Epithelial cell of proximal tubule (primary cell): ENCODE results near the gene GNAI2. TPM values are rescaled to one million over a fixed set of nuclear protein-coding genes. Genes with fewer than 3 reads are reported as not detected.

ENCODE experiments used
- DNase-seq: peaks from one replicate; pipeline ENCODE4 v3.0.0-alpha.2; 2011; ENCODE audit warnings: low read depth
- H3K4me3 ChIP-seq: 2 replicates; pipeline ENCODE4 v1.5.1; 2011; ENCODE audit warnings: low read depth, mild to moderate bottlenecking, low read length
- total RNA-seq: library from RNA; depleted of rRNA; stranded (reverse); fragments of >200 nt; gene quantifications from 2 replicates; pipeline ENCODE4 v1.2.3, GENCODE V29; 2015
- TF ChIP-seq, protein P1 (sequence below): conservative IDR thresholded peaks from 2 replicates; pipeline ENCODE4 v1.5.1; 2012; ENCODE audit warnings: low read depth, mild to moderate bottlenecking, low read length

The GNAI2 gene
- total RNA-seq, 1 donor from 2014 or later, result 264 TPM

GRCh38 chr3:50192689-50193141 is 43.3 kb upstream of the GNAI2 start:
- no peak for DNase-seq
- TF ChIP-seq, protein P1, sequence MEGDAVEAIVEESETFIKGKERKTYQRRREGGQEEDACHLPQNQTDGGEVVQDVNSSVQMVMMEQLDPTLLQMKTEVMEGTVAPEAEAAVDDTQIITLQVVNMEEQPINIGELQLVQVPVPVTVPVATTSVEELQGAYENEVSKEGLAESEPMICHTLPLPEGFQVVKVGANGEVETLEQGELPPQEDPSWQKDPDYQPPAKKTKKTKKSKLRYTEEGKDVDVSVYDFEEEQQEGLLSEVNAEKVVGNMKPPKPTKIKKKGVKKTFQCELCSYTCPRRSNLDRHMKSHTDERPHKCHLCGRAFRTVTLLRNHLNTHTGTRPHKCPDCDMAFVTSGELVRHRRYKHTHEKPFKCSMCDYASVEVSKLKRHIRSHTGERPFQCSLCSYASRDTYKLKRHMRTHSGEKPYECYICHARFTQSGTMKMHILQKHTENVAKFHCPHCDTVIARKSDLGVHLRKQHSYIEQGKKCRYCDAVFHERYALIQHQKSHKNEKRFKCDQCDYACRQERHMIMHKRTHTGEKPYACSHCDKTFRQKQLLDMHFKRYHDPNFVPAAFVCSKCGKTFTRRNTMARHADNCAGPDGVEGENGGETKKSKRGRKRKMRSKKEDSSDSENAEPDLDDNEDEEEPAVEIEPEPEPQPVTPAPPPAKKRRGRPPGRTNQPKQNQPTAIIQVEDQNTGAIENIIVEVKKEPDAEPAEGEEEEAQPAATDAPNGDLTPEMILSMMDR, result peak; percentile 92
- H3K4me3 ChIP-seq, result no peak overlapping the region

- DNase-seq, result no peak
- TF ChIP-seq, protein P1, result no peak
Observed at GRCh38 chr3:50193286-50193685, 42.7 kb upstream of the GNAI2 start.

GRCh38 chr3:50193746-50194127 is 42.3 kb upstream of the GNAI2 start:
- TF ChIP-seq, protein P1, result no peak
- no peak for DNase-seq
- H3K4me3 ChIP-seq, result no peak overlapping the region

More at GRCh38 chr3:50193286-50193685, 42.7 kb upstream of the GNAI2 start:
- no peak overlapping the region for H3K4me3 ChIP-seq

GRCh38 chr3:50194128-50194902 is 41.7 kb upstream of the GNAI2 start:
- H3K4me3 ChIP-seq, result no peak overlapping the region
- DNase-seq, result no peak
- TF ChIP-seq, protein P1, result peak; percentile 83

GRCh38 chr3:50194903-50195500 is 41.0 kb upstream of the GNAI2 start:
- no peak overlapping the region for H3K4me3 ChIP-seq
- DNase-seq, result no peak
- TF ChIP-seq, protein P1, result no peak

- DNase-seq, result no peak
- H3K4me3 ChIP-seq, result no peak overlapping the region
- TF ChIP-seq, protein P1, result no peak
Observed at GRCh38 chr3:50195501-50196252, 40.3 kb upstream of the GNAI2 start.
